Tongue (tissue), 2 donors: ENCODE data around the gene AKT3. TPM values are rescaled to one million over a fixed set of nuclear protein-coding genes. Genes with fewer than 3 reads are reported as not detected.

ENCODE experiments used
- DNase-seq: peaks from one replicate; pipeline ENCODE4 v3.0.0-alpha.2; 2015
- total RNA-seq: library from RNA; depleted of rRNA; stranded (reverse); fragments of >200 nt; gene quantifications from one replicate; pipeline ENCODE4 v1.2.3, GENCODE V29; 2014

The AKT3 gene
- total RNA-seq, 1 donor from 2014 or later = 48.3 TPM

GRCh38 chr1:243487036-243487648 is 362.9 kb downstream of the AKT3 start:
- no peak for DNase-seq

GRCh38 chr1:243483952-243484351 is 366.1 kb downstream of the AKT3 start:
- DNase-seq = no peak

- DNase-seq = peak; percentile 43
These were observed 366.8 kb downstream of the AKT3 start for GRCh38 chr1:243483071-243483771.

- DNase-seq = peak; percentile 68
These were observed 367.7 kb downstream of the AKT3 start for GRCh38 chr1:243482141-243483022.

- DNase-seq = no peak
These were observed 368.9 kb downstream of the AKT3 start for GRCh38 chr1:243481101-243481500.

- DNase-seq = no peak
These were observed 372.2 kb downstream of the AKT3 start for GRCh38 chr1:243477731-243478290.

- DNase-seq = peak; percentile 36
These were observed 374.1 kb downstream of the AKT3 start for GRCh38 chr1:243475966-243476365.

- DNase-seq = no peak
These were observed 375.1 kb downstream of the AKT3 start for GRCh38 chr1:243474906-243475305.

GRCh38 chr1:243474136-243474881 is 375.7 kb downstream of the AKT3 start:
- peak; percentile 17 for DNase-seq

- DNase-seq = peak; percentile 46
These were observed 376.6 kb downstream of the AKT3 start for GRCh38 chr1:243473227-243474135.

GRCh38 chr1:243471754-243472745 is 378.0 kb downstream of the AKT3 start:
- DNase-seq = no peak

- peak; percentile 42 for DNase-seq
These were observed 378.9 kb downstream of the AKT3 start for GRCh38 chr1:243471026-243471685.

- DNase-seq = no peak
These were observed 379.5 kb downstream of the AKT3 start for GRCh38 chr1:243470502-243470901.

- DNase-seq = no peak
These were observed 380.5 kb downstream of the AKT3 start for GRCh38 chr1:243469497-243469896.

GRCh38 chr1:243465738-243466137 is 384.3 kb downstream of the AKT3 start:
- no peak for DNase-seq

GRCh38 chr1:243465081-243465480 is 385.0 kb downstream of the AKT3 start:
- DNase-seq = no peak

GRCh38 chr1:243462929-243463697 is 386.9 kb downstream of the AKT3 start:
- DNase-seq = no peak

GRCh38 chr1:243461700-243462099 is 388.3 kb downstream of the AKT3 start:
- DNase-seq = no peak
